Activated T-cell treated with anti-CD3 and anti-CD28 coated beads, Interleukin-2, amount 50 U/mL, for 72 hours (primary cell): Measurements from ENCODE around the gene IFITM5. TPM values are rescaled to one million over a fixed set of nuclear protein-coding genes. Genes with fewer than 3 reads are reported as not detected.
A peak's percentile ranks its signal among the peaks of the same experiment; 100 is the strongest.
"Not testable (repeated sequence)": the region's sequence is repeated elsewhere in the genome, so short reads cannot be mapped to it uniquely, and the experiment has no call there.

Experiments used
- ATAC-seq, 2 donors: fragments of 150-1000 bp; cut with Tn5 transposase; replicated peaks in 1 of 2; 2 replicates each; pipeline ENCODE4 v1.10.0; 2021; ENCODE audit warnings: moderate library complexity in 2 of 2, mild to moderate bottlenecking in 1 of 2
- DNase-seq, 2 donors: peaks; one replicate each; pipeline ENCODE4 v3.0.0; 2021 to 2022; ENCODE audit warnings: mixed read lengths in 1 of 2
- H3K27ac Mint-ChIP-seq: one replicate; pipeline ENCODE4 v1.8.0; 2022; ENCODE audit warnings: mild to moderate bottlenecking, moderate library complexity, mixed read lengths
- H3K27me3 Mint-ChIP-seq: one replicate; pipeline ENCODE4 v1.8.0; 2022; ENCODE audit warnings: low read depth, mixed read lengths
- H3K36me3 Mint-ChIP-seq, 2 donors: one replicate each; pipeline ENCODE4 v1.8.0; 2022; ENCODE audit warnings: mixed read lengths in 2 of 2, mild to moderate bottlenecking in 1 of 2; ENCODE audit not compliant: insufficient read depth in 2 of 2
- H3K4me1 Mint-ChIP-seq: one replicate; pipeline ENCODE4 v1.8.0; 2022; ENCODE audit warnings: low read depth, mixed read lengths
- H3K4me3 Mint-ChIP-seq, 2 donors: one replicate each; pipeline ENCODE4 v1.8.0; 2022; ENCODE audit warnings: mild to moderate bottlenecking in 2 of 2, mixed read lengths in 2 of 2, moderate library complexity in 2 of 2
- H3K9me3 Mint-ChIP-seq, 2 donors: one replicate each; pipeline ENCODE4 v1.8.0; 2022; ENCODE audit warnings: mixed read lengths in 2 of 2
- total RNA-seq, 2 donors: library from RNA; stranded (reverse); gene quantifications; one replicate each; pipeline ENCODE4 v1.2.3, GENCODE V29; 2022

IFITM5 gene
- total RNA-seq, 2 donors from 2014 or later = not detected

- Mint-ChIP-seq H3K4me1 (peaks cover 41% of the 10 kb centered on the region), H3K27ac (peak within 1 kb of the TSS; percentile 96), H3K36me3 (peaks cover 15 to 16% of the 10 kb centered on the region in 2 donors), H3K27me3 (no peaks in the 10 kb centered on the region), H3K9me3 (no peaks in the 10 kb centered on the region), H3K4me3 (peak within 1 kb of the TSS; percentile 89 to 92)
- DNase-seq (peak; percentile 73), ATAC-seq (peak; percentile 44 to 59)
Observed at GRCh38 chr11:313787-314553, 14.6 kb upstream of the IFITM5 start, which contains the start of gene IFITM1. IFITM1 (plus strand) TSS chr11:314040; CDS start chr11:314171, 131 bp downstream.

GRCh38 chr11:313304-313786, 14.0 kb upstream of the IFITM5 start:
- Mint-ChIP-seq H3K27ac (peak overlapping the region; percentile 96), H3K4me1 (peaks cover 44% of the 10 kb centered on the region), H3K27me3 (no peaks in the 10 kb centered on the region), H3K36me3 (peaks cover 17 to 18% of the 10 kb centered on the region in 2 donors), H3K4me3 (peak overlapping the region; percentile 89 to 92), H3K9me3 (no peaks in the 10 kb centered on the region)
- no peak for ATAC-seq
- DNase-seq = no peak

DNA sequence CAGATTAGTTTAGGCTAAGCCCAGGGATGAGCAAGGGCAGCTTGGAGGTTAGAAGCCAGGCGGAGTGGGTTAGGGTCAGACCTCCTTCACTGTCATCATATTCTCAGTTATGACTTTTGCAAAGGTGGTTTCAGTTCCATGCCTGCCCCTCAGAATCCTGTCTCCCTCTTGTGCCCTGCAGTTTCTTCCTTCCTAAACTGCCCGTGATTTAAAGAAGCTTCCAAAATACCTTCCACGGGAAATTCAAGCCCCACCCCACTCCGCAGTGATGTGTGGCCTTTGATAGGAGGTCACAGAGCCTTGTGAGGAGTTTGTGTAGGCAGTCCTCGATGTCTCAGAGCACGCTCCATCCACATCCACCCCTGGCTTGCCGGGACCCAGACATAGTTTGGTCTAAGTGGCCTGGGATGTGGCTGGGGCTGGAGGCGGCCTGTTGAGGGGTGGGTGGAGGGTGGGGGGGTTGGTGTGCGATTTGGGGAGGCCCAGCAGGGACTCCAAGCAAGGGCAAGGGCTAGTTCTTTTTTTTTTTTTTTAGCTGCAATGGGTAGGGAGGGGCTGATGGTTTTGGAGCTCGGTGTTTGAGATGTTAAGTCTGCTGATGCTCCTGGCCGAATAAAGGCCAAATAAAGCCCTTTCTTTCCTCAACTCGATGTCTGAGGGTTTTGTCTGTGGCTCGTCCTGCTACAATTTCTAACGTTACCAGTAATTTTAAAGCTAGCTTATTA, 12.9 kb upstream of the IFITM5 start:
- peak in 1 of 2 donors; percentile 63 for DNase-seq

DNA sequence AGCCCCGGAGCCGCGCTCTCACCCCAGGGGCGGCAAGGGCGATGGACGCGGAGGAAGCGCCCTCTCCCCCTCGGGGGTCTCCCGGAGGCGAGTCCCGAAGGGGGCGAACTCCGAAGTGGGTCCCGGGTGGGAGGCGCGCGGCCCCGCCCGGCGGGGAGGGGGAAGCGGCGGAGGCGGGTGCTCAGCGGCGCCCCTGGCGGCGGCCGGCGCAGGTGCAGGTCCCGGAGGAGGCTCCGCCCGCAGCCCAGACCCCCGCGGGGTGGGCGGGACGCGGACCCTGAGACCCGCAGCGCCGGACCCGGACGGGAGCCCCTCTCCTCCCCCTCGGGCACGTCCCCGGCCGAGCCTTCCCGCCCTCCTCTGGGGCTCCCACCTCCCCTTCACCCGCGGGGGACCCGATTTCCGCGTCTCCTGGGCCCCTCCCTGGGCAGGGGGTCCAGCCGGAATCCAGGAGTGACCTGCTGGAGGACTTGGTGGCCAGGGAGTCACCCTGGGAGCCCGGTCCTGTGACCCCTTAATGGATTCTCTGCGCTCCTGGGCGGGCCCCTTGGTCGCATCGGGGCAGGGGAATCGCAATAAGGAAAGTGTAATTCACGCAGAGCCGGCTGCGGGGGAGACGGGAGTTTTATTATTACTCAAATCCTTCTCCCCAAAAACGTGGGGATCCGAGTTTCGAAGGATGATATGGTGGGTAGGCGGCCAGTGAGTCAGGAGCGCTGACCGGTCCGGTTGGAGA, 11.9 kb upstream of the IFITM5 start:
- peak overlapping the region; percentile 89 to 92 for H3K4me3 Mint-ChIP-seq
- H3K4me1 Mint-ChIP-seq = peaks cover 42% of the 10 kb centered on the region
- peak; percentile 5 to 28 for ATAC-seq
- peaks cover 18 to 20% of the 10 kb centered on the region in 2 donors for H3K36me3 Mint-ChIP-seq
- not testable (repeated sequence) for DNase-seq, H3K27me3 Mint-ChIP-seq, H3K9me3 Mint-ChIP-seq
- H3K27ac Mint-ChIP-seq = peak overlapping the region; percentile 96

More for the DNA sequence above, 12.9 kb upstream of the IFITM5 start:
- no peaks in the 10 kb centered on the region for H3K27me3 Mint-ChIP-seq
- H3K9me3 Mint-ChIP-seq = no peaks in the 10 kb centered on the region
- H3K4me1 Mint-ChIP-seq = peaks cover 44% of the 10 kb centered on the region
- H3K4me3 Mint-ChIP-seq = peak overlapping the region; percentile 89 to 92
- peak overlapping the region; percentile 96 for H3K27ac Mint-ChIP-seq
- H3K36me3 Mint-ChIP-seq = peaks cover 21 to 22% of the 10 kb centered on the region in 2 donors
- peak; percentile 12 to 18 for ATAC-seq

- not testable (repeated sequence) for H3K27me3 Mint-ChIP-seq, DNase-seq, H3K9me3 Mint-ChIP-seq, ATAC-seq
- Mint-ChIP-seq H3K36me3 (peaks cover 16 to 17% of the 10 kb centered on the region in 2 donors), H3K27ac (peak overlapping the region; percentile 90), H3K4me1 (peaks cover 53% of the 10 kb centered on the region), H3K4me3 (peak overlapping the region; percentile 90 to 91)
Observed at GRCh38 chr11:309979-310572, 10.8 kb upstream of the IFITM5 start.

DNA sequence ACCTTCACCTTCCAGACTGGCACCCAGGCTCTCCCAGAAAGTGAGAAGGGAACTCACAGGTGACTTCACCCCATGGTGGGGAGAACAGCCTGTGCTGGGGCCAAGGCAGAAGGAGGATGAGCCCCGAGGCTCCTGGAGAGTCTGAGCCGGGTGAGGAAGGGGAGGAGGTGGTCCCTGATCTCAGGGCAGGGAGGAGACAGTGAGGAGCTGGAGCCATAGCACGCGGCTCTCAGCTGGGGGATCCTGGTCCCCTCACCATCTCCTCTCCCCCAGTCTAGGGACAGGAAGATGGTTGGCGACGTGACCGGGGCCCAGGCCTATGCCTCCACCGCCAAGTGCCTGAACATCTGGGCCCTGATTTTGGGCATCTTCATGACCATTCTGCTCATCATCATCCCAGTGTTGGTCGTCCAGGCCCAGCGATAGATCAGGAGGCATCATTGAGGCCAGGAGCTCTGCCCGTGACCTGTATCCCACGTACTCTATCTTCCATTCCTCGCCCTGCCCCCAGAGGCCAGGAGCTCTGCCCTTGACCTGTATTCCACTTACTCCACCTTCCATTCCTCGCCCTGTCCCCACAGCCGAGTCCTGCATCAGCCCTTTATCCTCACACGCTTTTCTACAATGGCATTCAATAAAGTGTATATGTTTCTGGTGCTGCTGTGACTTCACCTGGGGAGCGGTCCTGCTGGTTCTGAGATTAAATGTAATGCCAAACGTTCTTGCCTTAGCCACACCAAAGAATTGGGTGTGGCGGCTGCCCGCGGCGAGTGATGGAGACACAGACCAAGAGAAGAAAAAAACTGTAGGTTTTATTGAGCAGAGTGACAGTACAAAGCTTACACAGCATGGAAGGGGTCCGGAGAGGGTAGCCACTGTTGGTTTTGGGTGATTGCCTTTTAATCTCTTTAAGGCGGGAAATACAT, 9.7 kb upstream of the IFITM5 start:
- H3K4me3 Mint-ChIP-seq = peak overlapping the region; percentile 90 to 91
- peaks cover 11 to 15% of the 10 kb centered on the region in 2 donors for H3K36me3 Mint-ChIP-seq
- ATAC-seq = peak in 1 of 2 donors; percentile 3
- H3K9me3 Mint-ChIP-seq, DNase-seq, H3K27me3 Mint-ChIP-seq: not testable (repeated sequence)
- H3K4me1 Mint-ChIP-seq = peaks cover 55% of the 10 kb centered on the region
- H3K27ac Mint-ChIP-seq = peak overlapping the region; percentile 90

GRCh38 chr11:307766-308708, 8.7 kb upstream of the IFITM5 start, which contains the start of gene IFITM2:
IFITM2 (plus strand) TSS chr11:307816; CDS start chr11:308193, 377 bp downstream.
- ATAC-seq = peak; percentile 52 to 54
- DNase-seq = peak; percentile 60 to 70
- H3K4me1 Mint-ChIP-seq = peaks cover 57% of the 10 kb centered on the region
- not testable (repeated sequence) for H3K27me3 Mint-ChIP-seq, H3K9me3 Mint-ChIP-seq
- peak within 1 kb of the TSS; percentile 90 to 91 for H3K4me3 Mint-ChIP-seq
- peak within 1 kb of the TSS; percentile 86 for H3K27ac Mint-ChIP-seq
- peaks cover 10 to 14% of the 10 kb centered on the region in 2 donors for H3K36me3 Mint-ChIP-seq

DNA sequence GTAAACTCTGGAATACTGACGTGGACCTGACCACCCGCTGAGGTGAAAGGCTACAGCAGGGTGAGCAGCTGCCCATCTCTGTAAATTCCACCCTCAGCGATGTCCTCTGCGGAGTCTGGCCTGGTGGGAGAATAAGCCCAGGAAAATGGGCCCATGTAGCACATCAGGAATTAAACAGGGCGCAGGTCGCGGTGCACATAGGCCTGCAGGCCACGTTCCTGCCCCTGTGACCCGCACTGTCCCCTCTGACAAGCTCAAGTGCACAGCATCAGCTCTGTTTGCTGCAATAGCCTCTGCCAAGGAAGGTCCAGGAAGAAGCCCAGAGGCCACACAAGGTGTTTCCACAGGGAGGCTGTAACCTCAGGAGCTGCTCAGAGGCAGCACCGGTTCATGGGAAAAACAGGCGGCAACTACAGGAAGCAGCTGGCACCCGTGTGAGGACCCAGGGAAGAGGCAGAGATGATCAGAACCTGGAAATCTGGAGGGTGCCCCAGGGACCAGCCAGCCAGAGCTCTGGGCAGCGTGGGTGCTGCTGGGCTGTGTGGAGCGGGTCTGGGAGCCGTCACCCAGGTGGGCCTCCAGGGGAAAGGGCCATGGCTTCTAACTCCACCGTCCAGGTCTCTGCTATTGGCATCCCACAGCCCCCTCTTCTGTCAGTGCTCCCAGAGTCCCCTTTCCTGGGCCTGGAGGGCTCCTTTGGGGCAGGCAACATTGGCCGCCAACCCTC, 7.5 kb upstream of the IFITM5 start:
- Mint-ChIP-seq H3K27me3 (no peaks in the 10 kb centered on the region), H3K27ac (peak overlapping the region; percentile 67), H3K9me3 (no peaks in the 10 kb centered on the region), H3K36me3 (peaks cover 10 to 14% of the 10 kb centered on the region in 2 donors), H3K4me3 (peak overlapping the region; percentile 50 to 91), H3K4me1 (peaks cover 58% of the 10 kb centered on the region)
- ATAC-seq (no peak), DNase-seq (no peak)

DNA sequence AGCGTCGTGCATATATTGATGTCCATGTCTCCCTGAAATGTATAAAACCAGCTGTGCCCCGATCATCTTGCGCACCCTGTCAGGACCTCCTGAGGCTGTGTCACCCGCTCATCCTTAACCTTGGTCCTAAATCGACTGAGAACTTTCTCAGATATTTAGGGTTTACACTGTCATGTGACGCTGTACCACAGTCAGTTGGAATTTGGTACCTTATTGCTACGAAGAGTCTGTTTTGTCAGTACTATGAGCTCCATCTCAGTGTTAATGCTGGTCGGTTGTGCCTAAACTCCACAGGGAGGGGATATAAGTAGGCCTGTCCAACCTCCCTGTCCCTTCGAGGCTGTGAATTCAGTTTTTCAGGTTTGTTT, 6.5 kb upstream of the IFITM5 start:
- Mint-ChIP-seq H3K4me1 (peaks cover 63% of the 10 kb centered on the region), H3K27ac (no peak overlapping the region), H3K36me3 (peaks cover 10 to 14% of the 10 kb centered on the region in 2 donors), H3K9me3 (no peaks in the 10 kb centered on the region), H3K27me3 (peaks cover 6% of the 10 kb centered on the region), H3K4me3 (no peak overlapping the region)
- no peak for ATAC-seq
- DNase-seq = no peak
